Stimulated activated CD4-positive, alpha-beta T cell treated with anti-CD3 and anti-CD28 coated beads, Interleukin-1b, Interleukin-23, amount 100 ng/mL, for 1 hour (primary cell): ENCODE data around the gene COL4A2.
"Not testable (repeated sequence)": the region's sequence is repeated elsewhere in the genome, so short reads cannot be mapped to it uniquely, and the experiment has no call there.

Experiments used
- DNase-seq, 2 donors: peaks; one replicate each; pipeline ENCODE4 v3.0.0-alpha.2; 2020; ENCODE audit warnings: low read depth in 2 of 2

The COL4A2 gene

DNA sequence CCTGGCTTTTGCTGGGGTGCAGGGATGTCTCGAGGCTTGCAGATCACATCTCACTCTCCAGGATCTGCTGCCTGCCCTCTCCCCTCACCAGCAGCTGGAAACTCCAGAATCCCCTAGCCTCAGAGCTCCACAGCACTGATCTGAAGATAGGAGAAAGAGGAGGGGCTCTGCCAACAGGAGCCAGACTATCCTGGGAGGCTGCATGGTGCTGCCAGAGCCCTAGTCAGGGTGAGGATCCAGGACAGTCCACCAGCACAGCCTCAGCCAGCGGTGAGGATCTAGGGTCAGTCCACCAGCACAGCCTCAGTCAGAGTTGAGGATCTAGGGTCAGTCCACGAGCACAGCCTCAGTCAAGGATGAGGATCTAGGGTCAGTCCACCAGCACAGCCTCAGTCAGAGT, 189.2 kb downstream of the COL4A2 start:
- no peak for DNase-seq

DNA sequence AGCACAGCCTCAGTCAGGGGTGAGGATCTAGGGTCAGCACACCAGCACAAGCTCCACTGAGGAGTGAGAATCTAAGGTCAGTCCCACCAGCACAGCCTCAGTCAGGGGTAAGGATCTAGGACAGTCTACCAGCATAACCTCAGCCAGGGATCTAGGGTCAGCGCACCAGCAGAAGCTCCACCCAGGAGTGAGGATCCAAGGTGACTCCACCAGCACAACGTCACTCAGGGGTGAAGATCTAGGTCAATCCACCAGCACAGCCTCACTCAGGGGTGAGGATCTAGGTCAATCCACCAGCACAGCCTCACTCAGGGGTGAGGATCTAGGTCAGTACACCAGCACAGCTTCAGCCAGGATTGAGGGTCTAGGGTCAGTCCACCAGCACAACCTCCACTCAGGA, 189.9 kb downstream of the COL4A2 start:
- no peak for DNase-seq

DNA sequence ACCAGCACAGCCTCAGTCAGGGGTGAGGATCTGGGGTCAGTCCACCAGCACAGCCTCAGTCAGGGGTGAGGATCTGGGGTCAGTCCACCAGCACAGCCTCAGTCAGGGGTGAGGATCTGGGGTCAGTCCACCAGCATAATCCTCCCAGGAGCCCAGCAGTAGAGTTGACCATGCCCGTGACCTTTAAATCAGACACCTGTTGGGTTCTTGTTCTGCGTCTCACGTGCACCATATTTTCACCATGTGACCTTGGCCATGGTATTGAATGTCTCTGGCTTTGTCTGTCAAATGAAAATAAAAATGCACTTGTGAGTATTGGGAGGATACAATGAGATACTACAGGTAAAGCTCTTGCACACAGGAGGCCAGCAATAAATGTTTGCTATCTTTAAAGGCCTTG, 190.8 kb downstream of the COL4A2 start:
- DNase-seq = not testable (repeated sequence)

DNA sequence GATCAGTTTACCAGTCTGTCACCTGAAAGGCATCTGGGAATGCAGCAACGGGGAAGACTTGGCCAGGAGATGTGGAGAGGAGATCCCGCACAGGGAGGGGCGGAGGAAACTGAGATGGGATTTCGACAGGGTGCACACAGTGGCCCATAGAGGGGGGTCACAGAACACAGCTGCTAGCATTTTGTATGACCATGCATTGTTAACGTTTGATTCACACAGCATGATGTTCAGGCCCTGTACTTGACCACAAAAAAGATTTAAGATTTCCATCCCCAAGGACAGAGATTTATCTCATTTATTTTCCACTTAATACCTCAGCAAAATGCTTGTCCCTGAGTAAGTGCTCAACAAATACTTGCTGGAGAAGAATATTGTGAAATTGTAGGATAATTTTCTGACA, 191.2 kb downstream of the COL4A2 start:
- DNase-seq = no peak

DNA sequence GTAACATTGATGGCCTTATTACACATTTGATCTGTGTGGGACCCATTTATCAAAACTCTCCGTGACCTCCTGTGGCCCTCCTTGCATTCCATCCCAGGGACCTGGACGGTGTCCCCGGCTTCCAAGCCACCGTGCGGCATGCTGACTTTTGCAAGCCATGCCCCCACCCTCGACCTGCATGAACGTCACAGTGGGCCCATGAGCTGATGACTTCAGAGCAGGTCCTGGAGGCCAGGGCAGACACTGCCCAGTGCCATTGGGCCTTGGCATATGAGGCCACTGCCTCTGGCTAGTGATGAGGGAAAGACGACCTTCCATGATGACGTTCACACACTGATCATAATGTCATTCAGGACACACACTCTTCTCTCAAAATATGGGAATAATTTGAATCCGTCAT, 191.7 kb downstream of the COL4A2 start:
- no peak for DNase-seq

DNA sequence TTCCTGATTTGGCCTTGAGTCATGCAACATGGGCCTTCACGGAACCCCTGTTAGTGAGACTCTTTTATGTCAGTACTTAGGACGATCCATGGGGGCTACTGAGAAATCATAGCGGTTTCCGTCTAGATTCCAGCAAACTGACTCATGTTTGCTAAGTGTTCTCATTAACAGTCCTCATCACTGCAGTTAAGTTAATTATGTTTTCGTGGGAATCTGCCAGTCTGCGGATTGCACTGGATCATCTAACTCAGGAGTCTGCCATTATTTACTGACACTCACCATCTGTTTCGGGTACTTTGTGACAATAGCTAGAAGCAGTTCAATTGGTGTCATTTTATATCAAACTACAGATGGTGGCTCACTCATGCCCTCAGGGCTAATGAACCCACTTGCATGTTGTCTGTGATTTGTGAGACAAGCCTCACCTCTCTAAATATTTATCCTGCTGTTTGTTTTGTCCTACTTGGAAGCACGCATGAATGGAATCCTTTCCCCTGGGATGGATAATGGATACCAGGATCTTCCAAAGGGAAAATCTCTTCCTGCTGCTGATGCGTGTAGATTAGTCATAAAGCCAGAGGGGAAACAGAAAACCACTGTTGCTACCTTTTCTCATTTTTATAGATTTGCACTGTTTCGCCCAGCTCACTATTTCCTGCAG, 192.7 kb downstream of the COL4A2 start:
- DNase-seq = no peak

DNA sequence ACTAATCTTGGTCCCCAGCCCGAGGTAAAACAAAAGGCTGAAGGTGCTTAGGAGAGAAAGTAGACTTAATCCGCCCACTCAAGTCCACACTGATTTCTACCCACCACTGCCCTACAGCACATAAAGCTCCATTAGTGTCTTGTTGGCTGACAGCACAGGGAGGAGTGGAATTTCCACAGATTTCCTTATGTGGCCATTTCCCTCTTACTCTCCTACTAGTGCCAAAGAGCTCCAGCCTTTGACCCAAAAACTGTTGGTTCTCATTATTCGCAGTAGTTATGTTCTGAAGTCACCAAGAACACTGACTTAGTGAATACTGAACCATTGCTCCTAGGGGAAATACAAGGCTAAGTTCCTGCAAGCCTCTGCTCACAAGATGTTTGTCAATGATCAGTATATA, 193.3 kb downstream of the COL4A2 start:
- DNase-seq = no peak

DNA sequence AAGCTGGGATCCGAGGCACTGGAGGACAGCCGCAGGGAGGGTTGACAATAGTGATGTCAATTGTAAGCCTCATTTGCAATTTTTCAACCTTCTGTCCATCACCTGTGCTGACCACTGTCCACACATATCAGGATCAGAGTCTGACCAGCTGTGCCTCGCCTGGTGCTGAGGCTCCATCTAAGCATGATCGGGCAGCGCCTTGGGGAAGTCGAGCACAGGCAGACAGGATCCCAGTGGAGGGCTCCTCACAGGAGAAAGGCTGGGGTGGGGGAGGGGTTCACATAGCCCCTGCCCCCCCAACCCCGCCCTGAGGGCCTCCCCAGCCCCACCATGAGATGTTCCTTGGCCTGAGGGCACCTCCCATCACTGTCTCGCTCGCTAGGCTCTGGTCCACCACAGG, 194.1 kb downstream of the COL4A2 start:
- DNase-seq = no peak

DNA sequence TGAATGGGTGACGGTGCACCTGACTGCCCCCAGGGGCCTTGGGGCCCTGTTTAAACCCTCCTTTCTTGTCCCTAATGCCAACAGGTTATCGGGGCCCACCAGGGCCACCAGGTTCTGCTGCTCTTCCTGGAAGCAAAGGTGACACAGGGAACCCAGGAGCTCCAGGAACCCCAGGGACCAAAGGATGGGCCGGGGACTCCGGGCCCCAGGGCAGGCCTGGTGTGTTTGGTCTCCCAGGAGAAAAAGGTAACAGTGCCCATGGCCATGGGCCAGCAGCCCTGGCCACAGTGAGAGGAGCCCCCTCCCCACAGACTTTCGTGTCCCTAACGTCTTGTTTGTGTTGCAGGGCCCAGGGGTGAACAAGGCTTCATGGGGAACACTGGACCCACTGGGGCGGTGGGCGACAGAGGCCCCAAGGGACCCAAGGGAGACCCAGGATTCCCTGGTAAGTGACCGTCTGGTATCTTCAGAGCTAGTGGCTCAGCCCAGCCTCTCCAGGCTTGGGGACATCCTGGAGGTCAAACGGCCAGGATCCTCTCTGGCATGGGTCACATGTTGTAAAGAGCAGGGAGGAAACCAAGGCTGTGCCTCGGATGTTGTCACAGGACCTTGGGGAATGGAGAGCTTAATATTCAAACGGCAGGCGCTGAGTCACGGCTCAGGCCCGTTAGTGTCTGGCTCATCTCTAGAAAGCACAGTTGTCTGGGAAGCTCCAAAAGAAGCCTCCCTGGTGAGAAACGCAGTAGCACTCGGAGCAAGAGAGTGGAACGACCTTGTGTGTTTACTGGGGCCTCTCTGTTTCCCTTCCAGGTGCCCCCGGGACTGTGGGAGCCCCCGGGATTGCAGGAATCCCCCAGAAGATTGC, 196.2 kb downstream of the COL4A2 start:
- no peak for DNase-seq

DNA sequence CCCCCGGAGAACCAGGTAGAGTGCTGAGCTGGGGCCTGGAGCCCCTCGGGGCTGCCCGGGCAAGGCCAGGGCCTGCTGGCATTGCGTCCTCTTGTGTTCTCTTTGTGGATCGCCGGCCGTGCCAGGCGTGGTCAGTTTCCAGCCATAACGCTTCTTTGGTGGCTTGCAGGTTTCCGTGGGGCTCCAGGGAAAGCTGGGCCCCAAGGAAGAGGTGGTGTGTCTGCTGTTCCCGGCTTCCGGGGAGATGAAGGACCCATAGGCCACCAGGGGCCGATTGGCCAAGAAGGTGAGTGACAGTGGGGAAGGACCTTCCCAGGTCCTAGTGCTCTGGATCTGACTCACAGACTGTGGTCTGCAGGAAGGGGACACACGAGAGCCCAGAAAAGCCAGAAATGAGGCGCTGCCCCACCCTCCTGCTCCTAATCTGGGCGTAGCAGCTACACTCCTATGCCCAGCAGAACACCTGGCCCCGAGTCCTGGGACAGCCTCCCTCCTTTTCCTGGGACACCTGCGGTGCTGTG, 197.0 kb downstream of the COL4A2 start:
- DNase-seq = no peak

DNA sequence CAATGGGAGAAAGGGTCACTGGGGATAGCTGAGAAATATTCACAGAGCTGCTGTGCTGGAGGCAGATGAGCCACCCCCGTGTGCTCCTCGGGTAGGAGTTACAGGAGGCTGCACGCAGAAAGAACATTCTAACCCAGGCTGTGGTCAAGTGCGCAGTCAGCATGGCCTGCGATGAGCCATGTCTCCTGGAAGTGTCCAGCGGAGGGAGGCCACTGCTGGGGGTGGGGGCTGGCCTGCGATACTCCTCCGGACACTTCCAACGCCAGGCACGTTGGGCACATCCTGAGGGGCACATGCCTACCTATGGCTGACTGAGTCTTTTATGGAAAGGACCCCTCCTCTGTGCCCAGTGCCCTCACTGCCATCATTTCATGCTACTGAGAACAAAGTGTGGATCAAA, 198.5 kb downstream of the COL4A2 start:
- no peak for DNase-seq

DNA sequence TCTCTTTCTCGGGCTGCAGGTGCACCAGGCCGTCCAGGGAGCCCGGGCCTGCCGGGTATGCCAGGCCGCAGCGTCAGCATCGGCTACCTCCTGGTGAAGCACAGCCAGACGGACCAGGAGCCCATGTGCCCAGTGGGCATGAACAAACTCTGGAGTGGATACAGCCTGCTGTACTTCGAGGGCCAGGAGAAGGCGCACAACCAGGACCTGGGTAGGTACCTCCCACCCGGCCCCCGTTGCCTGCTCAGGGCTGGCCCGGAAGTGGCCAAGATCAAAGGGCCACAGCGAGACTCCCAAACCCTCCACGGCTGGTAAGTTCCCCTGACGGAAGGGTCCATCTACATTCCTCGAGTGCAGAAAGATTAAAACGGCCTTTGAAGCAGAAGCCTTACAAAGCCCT, 199.3 kb downstream of the COL4A2 start:
- DNase-seq = no peak

DNA sequence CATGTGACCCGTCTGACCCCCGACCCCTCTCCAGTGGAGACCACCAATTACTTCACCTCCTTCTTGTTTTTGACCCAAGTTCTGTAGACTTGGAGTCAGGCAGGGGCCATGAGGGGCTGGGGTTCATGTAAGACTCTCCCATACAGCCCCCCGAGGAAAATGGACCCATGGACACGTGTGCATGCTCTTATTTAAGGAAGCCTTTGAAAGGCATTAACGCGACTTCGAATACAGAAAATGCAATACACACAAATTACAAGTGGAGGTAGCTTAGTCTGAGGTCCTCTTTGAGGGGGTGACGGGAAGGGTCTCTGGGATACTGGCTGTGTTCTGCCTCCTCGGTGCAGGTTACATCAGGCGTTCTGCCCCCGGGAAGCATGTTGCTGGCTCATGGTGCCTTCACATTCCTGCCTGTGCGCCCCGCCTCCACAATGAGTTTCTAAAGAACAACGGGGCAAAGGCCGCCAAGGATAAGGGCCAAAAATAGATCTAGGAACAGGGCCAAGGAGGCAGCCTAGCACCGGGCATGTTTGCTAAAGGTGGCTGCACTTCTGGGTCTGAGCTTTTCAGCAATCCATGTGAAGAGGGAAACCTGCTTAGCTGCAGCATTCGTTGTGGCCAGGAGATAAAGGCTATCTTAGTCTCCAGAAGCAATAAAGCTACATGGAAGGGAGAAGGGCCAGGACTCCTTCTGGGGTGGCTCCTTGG, 199.9 kb downstream of the COL4A2 start:
- no peak for DNase-seq

DNA sequence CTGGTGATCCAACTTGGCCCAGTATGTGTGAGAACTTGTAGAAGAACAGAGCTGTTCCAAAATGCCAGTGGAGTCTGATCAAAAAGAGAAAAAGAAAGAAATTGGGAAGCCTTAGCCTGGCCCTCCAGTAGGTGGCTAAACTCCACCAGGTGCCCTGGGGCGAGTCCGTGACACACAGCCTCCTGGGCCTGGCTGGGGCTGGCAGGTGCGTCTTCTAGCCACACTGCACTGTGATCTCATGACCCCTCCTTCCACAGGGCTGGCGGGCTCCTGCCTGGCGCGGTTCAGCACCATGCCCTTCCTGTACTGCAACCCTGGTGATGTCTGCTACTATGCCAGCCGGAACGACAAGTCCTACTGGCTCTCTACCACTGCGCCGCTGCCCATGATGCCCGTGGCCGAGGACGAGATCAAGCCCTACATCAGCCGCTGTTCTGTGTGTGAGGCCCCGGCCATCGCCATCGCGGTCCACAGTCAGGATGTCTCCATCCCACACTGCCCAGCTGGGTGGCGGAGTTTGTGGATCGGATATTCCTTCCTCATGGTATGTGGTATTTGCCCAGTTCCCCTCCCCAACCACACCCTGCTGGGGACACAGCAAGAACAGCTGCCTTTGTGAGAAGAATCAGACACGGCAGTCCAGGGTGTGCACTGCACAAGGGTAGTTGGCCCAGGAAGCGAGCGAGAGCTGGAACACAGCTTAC, 200.7 kb downstream of the COL4A2 start:
- no peak for DNase-seq

DNA sequence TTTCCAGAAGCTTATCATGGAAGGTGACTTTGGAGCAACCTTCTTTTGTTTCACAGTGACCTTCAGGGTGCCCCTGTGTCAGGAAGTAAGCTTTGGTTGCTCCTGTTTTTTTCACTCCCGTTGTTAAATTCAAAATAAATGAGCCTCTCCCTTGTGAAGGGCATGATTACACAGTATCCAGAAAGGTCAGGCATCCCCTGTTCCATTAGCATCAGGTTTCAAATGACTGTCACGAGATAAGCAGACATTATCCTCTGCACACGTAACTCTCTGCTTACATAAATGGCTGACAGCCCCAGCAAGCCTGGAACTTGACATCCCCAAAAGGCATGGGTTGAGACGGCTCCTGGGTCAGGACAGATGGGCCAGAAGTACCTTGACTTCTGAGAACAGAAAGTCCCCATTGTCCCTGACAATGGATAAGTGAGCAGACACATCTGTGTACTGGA, 202.4 kb downstream of the COL4A2 start:
- no peak for DNase-seq

DNA sequence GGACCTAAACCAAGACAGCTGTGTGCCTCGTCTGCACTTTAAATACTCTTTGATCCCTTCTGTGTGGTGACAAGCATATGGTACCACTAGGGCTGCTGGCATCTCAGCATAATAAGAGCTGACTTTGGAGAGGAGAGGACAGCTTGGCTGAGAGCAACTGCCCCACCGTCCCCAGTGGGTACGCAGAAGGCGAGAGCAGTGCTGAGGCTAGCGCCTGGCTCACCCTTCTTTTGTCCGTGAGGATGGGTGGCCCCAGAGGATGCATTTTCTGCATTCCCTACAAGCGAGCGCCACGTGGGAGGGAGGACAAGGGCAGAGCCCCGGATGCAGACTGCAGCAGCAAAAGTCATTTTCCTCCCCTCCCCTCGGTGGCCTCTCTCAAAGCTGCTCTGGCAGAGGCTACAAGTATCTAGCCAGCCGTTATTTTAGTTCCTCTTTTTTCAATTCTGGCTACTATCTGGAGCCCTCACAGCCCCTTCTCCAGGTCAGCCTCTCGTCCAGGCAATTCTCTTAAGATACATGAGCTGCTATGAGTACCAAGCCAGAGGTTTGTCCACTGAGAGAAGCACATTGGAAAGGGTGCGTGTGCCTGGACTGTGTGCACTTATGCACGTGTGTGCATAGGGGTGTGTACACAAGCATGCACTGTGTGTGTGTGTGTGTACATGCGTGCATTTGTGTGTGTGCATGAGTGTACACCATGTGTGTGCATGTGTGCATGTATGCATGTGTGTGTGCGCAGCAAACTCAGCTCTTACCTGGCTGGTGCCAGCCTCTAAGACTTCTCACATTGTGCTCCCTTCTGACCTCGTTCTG, 203.1 kb downstream of the COL4A2 start:
- DNase-seq = no peak

DNA sequence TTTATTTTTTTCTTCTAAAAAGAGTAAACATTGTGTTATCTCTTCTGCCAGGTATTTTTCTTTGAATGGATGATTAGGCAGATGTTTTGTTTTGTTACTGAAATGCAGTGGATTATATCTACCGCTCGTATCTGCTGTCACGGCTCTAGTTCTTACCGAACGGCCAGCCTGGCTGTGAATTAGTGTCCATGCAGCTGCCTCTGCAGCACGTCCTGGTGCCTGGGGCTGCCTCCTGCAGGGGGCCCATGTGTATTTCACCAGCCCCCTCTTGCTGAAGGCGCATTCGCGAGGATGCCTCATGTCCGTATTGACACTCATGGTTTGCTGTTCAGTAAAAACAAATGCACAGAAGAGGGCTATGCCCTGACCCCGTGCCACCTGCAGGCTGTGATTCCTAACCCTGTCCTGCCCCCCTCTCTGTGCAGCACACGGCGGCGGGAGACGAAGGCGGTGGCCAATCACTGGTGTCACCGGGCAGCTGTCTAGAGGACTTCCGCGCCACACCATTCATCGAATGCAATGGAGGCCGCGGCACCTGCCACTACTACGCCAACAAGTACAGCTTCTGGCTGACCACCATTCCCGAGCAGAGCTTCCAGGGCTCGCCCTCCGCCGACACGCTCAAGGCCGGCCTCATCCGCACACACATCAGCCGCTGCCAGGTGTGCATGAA, 204.6 kb downstream of the COL4A2 start:
- DNase-seq = no peak

DNA sequence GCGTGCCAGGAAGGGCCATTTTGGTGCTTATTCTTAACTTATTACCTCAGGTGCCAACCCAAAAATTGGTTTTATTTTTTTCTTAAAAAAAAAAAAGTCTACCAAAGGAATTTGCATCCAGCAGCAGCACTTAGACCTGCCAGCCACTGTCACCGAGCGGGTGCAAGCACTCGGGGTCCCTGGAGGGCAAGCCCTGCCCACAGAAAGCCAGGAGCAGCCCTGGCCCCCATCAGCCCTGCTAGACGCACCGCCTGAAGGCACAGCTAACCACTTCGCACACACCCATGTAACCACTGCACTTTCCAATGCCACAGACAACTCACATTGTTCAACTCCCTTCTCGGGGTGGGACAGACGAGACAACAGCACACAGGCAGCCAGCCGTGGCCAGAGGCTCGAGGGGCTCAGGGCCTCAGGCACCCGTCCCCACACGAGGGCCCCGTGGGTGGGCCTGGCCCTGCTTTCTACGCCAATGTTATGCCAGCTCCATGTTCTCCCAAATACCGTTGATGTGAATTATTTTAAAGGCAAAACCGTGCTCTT, 205.2 kb downstream of the COL4A2 start:
- DNase-seq = no peak

DNA sequence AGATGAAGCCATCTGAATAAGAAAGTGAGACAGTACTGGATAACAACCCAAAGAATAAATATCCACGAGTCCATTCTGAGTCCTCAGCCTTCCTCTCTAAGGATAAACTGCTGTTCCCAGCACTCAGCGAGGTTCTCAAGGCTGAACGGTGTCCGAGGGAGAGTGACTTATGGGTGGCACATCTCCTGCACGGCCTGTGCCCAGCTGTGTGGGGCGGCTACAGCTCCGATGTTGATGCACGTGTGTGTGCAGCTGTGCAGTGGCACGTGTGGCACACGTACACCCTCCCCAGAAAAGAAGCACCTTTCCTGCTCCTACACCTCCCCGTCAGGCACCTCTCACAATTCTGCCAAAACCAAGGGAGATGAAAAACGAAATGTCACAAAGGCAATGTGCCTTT, 209.4 kb downstream of the COL4A2 start:
- no peak for DNase-seq
